Measurements from ENCODE around the gene P3H2. TPM values are rescaled to one million over a fixed set of nuclear protein-coding genes. Genes with fewer than 3 reads are reported as not detected.

Gene P3H2
- total RNA-seq, 4 donors from 2014 or later, result 0.24 to 4.0 (median 0.90) TPM

DNA sequence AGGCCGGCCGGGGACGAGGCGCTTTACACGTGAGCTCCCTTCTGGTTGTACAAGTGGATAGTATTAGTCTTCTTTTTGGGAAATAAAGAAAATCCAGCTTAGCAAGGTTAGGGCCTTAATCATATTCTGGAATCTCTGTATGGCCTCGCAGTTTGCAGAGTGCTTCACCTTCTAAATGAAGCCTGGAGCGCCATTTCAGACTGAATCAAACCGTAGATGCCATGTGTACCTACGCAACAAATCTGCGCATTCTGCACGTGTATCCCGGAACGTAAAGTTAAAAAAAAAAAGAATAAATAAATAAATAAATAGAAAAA, 322 bp upstream of the P3H2 start:
- ATAC-seq, result no peak
- Histone ChIP-seq H3K27me3 (no peaks in the 10 kb centered on the region), H3K27ac (no peak overlapping the region), H3K9me3 (no peaks in the 10 kb centered on the region), H3K4me3 (peak overlapping the region; percentile 58 to 89 (median 69)), H3K36me3 (no peaks in the 10 kb centered on the region), H3K4me1 (peaks cover 0 to 7% of the 10 kb centered on the region in 2 donors)
- in situ Hi-C loops (cut with MboI; ENCODE audit: low sequenced_read_pairs in 4 of 4) (no loop called here), intact Hi-C loops (cut with DNase I; ENCODE audit: low total_unique reads) (loop anchor here (10.0 kb wide), 1 partner anchor 156 kb away; no protein-coding TSS in a partner anchor)
- TF ChIP-seq POLR2A (IDR thresholded peaks at IDR 0.05), result no peak
- TF ChIP-seq, protein P1, sequence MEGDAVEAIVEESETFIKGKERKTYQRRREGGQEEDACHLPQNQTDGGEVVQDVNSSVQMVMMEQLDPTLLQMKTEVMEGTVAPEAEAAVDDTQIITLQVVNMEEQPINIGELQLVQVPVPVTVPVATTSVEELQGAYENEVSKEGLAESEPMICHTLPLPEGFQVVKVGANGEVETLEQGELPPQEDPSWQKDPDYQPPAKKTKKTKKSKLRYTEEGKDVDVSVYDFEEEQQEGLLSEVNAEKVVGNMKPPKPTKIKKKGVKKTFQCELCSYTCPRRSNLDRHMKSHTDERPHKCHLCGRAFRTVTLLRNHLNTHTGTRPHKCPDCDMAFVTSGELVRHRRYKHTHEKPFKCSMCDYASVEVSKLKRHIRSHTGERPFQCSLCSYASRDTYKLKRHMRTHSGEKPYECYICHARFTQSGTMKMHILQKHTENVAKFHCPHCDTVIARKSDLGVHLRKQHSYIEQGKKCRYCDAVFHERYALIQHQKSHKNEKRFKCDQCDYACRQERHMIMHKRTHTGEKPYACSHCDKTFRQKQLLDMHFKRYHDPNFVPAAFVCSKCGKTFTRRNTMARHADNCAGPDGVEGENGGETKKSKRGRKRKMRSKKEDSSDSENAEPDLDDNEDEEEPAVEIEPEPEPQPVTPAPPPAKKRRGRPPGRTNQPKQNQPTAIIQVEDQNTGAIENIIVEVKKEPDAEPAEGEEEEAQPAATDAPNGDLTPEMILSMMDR (IDR thresholded peaks at IDR 0.05 in 4 of 5, conservative IDR thresholded peaks at IDR 0.05 in 1 of 5), result peak in 1 of 5 experiments; percentile 13
- DNase-seq, result no peak

DNA sequence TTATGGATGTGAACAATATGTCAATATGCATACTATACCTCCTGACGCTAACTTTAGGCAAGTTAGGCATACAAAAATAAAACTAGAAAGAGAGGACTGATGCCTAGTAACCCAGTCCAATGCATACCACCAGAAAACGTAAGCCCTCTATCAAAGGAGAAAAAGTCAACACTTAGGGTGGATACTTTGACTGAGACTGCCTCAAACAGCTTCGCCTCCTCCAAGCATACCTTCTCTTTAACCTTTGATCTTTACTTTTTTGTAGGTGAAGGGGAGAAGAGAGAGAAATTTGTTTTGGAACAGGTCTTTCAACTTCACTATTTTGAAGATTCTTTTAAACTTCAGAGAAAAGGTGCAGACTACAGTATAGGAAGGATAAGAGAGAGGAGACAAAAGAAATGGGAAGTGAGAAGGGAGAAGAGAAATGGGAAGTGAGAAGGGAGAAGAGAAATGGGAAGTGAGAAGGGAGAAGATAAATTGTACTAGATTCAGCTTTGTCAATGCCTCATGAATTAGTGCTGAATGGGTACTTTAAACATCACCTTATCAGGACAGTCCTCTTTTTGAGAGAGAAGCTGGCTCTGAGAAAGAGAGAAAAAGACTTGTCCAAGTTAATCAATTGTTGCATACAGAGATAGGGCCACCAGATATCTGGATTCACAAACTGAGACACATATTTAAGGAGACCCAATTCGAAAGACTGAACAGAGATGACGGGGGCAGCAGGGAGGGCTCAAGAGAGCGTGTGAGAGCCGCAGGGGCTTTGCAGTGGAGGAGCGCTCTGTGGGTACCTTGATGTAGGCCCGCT, 1.0 kb downstream of the P3H2 start:
- Histone ChIP-seq H3K27me3 (no peaks in the 10 kb centered on the region), H3K27ac (no peak overlapping the region), H3K4me1 (peaks cover 0 to 7% of the 10 kb centered on the region in 2 donors), H3K9me3 (no peaks in the 10 kb centered on the region), H3K36me3 (no peaks in the 10 kb centered on the region), H3K4me3 (peak overlapping the region; percentile 58 to 89 (median 69))
- intact Hi-C loops (cut with DNase I; ENCODE audit: low total_unique reads) (loop anchor here (5.0 to 10.0 kb wide), 2 partner anchors 62 to 155 kb away; no protein-coding TSS in a partner anchor), in situ Hi-C loops (cut with MboI; ENCODE audit: low sequenced_read_pairs in 4 of 4) (no loop called here)
- ATAC-seq, result no peak
- TF ChIP-seq POLR2A (IDR thresholded peaks at IDR 0.05), result no peak
- TF ChIP-seq, protein P1 (IDR thresholded peaks at IDR 0.05 in 4 of 5, conservative IDR thresholded peaks at IDR 0.05 in 1 of 5), result no peak
- DNase-seq, result no peak

DNA sequence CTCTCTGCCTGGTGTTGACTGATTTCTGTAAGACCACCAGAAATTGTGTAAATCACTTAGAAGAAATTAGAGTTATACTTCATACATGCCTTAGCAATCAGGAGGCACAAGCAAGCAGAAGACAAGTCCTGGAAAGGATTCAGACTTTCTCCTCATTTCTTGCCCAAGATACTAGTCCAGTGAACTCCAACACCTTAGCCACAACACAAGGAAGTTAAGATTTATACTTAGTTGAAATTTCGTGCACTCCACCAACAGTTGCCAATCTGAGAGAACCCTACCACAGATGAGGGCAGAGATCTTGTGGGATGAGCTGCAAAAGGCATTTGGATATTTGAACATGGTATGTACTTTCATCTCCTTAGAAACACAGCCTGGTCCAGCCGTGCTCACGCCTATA, 2.3 kb downstream of the P3H2 start:
- H3K36me3 ChIP-seq, result no peaks in the 10 kb centered on the region
- H3K27me3 ChIP-seq, result no peaks in the 10 kb centered on the region
- intact Hi-C loops (cut with DNase I; ENCODE audit: low total_unique reads), result loop anchor here (5.0 kb wide), 1 partner anchor 61 kb away; no protein-coding TSS in a partner anchor
- no peak for ATAC-seq
- in situ Hi-C loops (cut with MboI; ENCODE audit: low sequenced_read_pairs in 4 of 4), result no loop called here
- no peak overlapping the region for H3K27ac ChIP-seq
- H3K9me3 ChIP-seq, result no peaks in the 10 kb centered on the region
- TF ChIP-seq, protein P1 (IDR thresholded peaks at IDR 0.05 in 4 of 5, conservative IDR thresholded peaks at IDR 0.05 in 1 of 5), result no peak
- no peak for TF ChIP-seq POLR2A (IDR thresholded peaks at IDR 0.05)
- no peak for DNase-seq
- H3K4me3 ChIP-seq, result no peak overlapping the region
- H3K4me1 ChIP-seq, result peaks cover 0 to 7% of the 10 kb centered on the region in 2 donors

DNA sequence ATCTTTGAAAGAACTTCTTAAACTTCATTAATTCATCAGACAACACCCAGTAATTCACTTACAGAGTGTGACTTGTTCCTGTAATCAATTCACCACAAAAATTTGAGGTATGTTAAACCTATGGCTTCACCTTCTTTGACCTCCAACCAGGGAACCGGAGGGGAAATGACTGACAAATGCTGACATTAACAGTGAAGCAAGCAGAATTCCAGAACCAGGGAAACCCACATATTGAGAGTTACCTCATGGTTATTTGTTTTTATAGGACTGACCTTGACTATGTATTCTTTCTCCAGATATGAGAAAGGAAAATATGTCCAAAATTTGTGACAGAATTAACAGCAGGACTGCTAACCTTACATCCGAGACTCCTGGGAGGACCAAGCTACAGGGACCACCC, 2.7 kb downstream of the P3H2 start:
- H3K4me3 ChIP-seq, result no peak overlapping the region
- H3K9me3 ChIP-seq, result no peaks in the 10 kb centered on the region
- TF ChIP-seq, protein P1 (IDR thresholded peaks at IDR 0.05 in 4 of 5, conservative IDR thresholded peaks at IDR 0.05 in 1 of 5), result no peak
- no peak for TF ChIP-seq POLR2A (IDR thresholded peaks at IDR 0.05)
- no peak overlapping the region for H3K27ac ChIP-seq
- DNase-seq (no peak), ATAC-seq (no peak)
- intact Hi-C loops (cut with DNase I; ENCODE audit: low total_unique reads), result loop anchor here (5.0 kb wide), 1 partner anchor 61 kb away; no protein-coding TSS in a partner anchor
- no peaks in the 10 kb centered on the region for H3K36me3 ChIP-seq
- H3K27me3 ChIP-seq, result no peaks in the 10 kb centered on the region
- in situ Hi-C loops (cut with MboI; ENCODE audit: low sequenced_read_pairs in 4 of 4), result no loop called here
- H3K4me1 ChIP-seq, result peaks cover 0 to 7% of the 10 kb centered on the region in 2 donors

Data from gastrocnemius medialis (tissue), 4 donors.